VCaP (cell line): ENCODE measurements around the gene KCMF1.

ENCODE experiments used
- H3K27ac ChIP-seq: fragments of 450-650 bp; 2 replicates; pipeline ENCODE4 v1.5.1; 2017
- CTCF ChIP-seq: fragments of 450-650 bp; conservative IDR thresholded peaks from 2 replicates; pipeline ENCODE4 v1.5.1; 2017; ENCODE audit warnings: mild to moderate bottlenecking, moderate library complexity

KCMF1 gene

GRCh38 chr2:85087541-85087940 lies 116.6 kb downstream of the KCMF1 start:
- TF ChIP-seq CTCF: no peak
- no peak overlapping the region for H3K27ac ChIP-seq

- no peak for TF ChIP-seq CTCF
These were observed 118.0 kb downstream of the KCMF1 start for GRCh38 chr2:85088921-85089320.

GRCh38 chr2:85089585-85089984 lies 118.6 kb downstream of the KCMF1 start:
- no peak overlapping the region for H3K27ac ChIP-seq
- TF ChIP-seq CTCF: no peak

More at GRCh38 chr2:85088921-85089320, 118.0 kb downstream of the KCMF1 start:
- no peak overlapping the region for H3K27ac ChIP-seq

- TF ChIP-seq CTCF: no peak
- no peak overlapping the region for H3K27ac ChIP-seq
These were observed 120.9 kb downstream of the KCMF1 start for GRCh38 chr2:85091838-85092237.

- TF ChIP-seq CTCF: no peak
These were observed 124.1 kb downstream of the KCMF1 start for GRCh38 chr2:85095094-85095493.

GRCh38 chr2:85096616-85097015 lies 125.7 kb downstream of the KCMF1 start:
- no peak overlapping the region for H3K27ac ChIP-seq
- no peak for TF ChIP-seq CTCF

More at GRCh38 chr2:85095094-85095493, 124.1 kb downstream of the KCMF1 start:
- H3K27ac ChIP-seq: no peak overlapping the region

GRCh38 chr2:85104228-85104627 lies 133.3 kb downstream of the KCMF1 start:
- no peak for TF ChIP-seq CTCF
- H3K27ac ChIP-seq: no peak overlapping the region
